Neural cell (in vitro differentiated cells): ENCODE measurements around the gene ITPKB. TPM values are rescaled to one million over a fixed set of nuclear protein-coding genes. Genes with fewer than 3 reads are reported as not detected.

Experiments
- H2AFZ ChIP-seq: fragments of 200-600, 300-800 bp; sonication (generic), shearing (Covaris generic); 2 replicates; pipeline ENCODE4 v1.6.0; 2014; ENCODE audit warnings: low read depth, mild to moderate bottlenecking, antibody characterized with exemption, low read length, moderate library complexity
- H3F3A ChIP-seq: fragments of 200-600 bp; shearing (Covaris generic); 2 replicates; pipeline ENCODE4 v1.6.1; 2016; ENCODE audit warnings: mild to moderate bottlenecking, moderate library complexity, mixed read lengths, antibody characterized with exemption, low read length; ENCODE audit not compliant: insufficient read depth, poor library complexity, severe bottlenecking
- H3K27ac ChIP-seq: fragments of 200-600, 300-800 bp; sonication (generic), shearing (Covaris generic); 2 replicates; pipeline ENCODE4 v1.5.1; 2014; ENCODE audit warnings: mild to moderate bottlenecking, low read length, moderate library complexity
- H3K27me3 ChIP-seq: fragments of 300-800, 200-600 bp; sonication (generic), shearing (Covaris generic); 2 replicates; pipeline ENCODE4 v1.6.0; 2014; ENCODE audit warnings: mild to moderate bottlenecking, low read depth, low read length, moderate library complexity; ENCODE audit not compliant: insufficient read depth
- H3K36me3 ChIP-seq: fragments of 300-800, 200-600 bp; sonication (generic), shearing (Covaris generic); 2 replicates; pipeline ENCODE4 v1.5.1; 2014; ENCODE audit warnings: mild to moderate bottlenecking, antibody characterized with exemption, low read length, moderate library complexity; ENCODE audit not compliant: insufficient read depth
- H3K4me2 ChIP-seq: fragments of 300-800, 200-600 bp; sonication (generic), shearing (Covaris generic); 2 replicates; pipeline ENCODE4 v1.6.0; 2014; ENCODE audit warnings: mild to moderate bottlenecking, low read length
- H3K4me3 ChIP-seq: fragments of 300-800, 200-600 bp; sonication (generic), shearing (Covaris generic); 2 replicates; pipeline ENCODE4 v1.5.1; 2014; ENCODE audit warnings: mild to moderate bottlenecking, low read length, moderate library complexity
- H3K79me2 ChIP-seq: fragments of 200-600 bp; shearing (Covaris generic); replicated peaks from 2 replicates; pipeline ENCODE4 v1.6.0; 2014; ENCODE audit warnings: mild to moderate bottlenecking, low read length, moderate library complexity; ENCODE audit not compliant: insufficient read depth
- H3K9ac ChIP-seq: fragments of 300-800, 200-600 bp; sonication (generic), shearing (Covaris generic); 2 replicates; pipeline ENCODE4 v1.6.1; 2016; ENCODE audit warnings: mild to moderate bottlenecking, low read length, mixed read lengths
- H3K9me2 ChIP-seq: fragments of 200-600 bp; shearing (Covaris generic); 2 replicates; pipeline ENCODE4 v1.6.1; 2016; ENCODE audit warnings: mild to moderate bottlenecking, low read length, mixed read lengths; ENCODE audit not compliant: insufficient read depth
- H3K9me3 ChIP-seq: fragments of 200-600, 300-800 bp; sonication (generic), shearing (Covaris generic); 2 replicates; pipeline ENCODE4 v1.6.1; 2016; ENCODE audit warnings: mild to moderate bottlenecking, mixed run types, low read length, moderate library complexity, mixed read lengths
- H4K20me1 ChIP-seq: fragments of 200-600 bp; shearing (Covaris generic); 2 replicates; pipeline ENCODE4 v1.6.1; 2016; ENCODE audit warnings: mild to moderate bottlenecking, mixed run types; ENCODE audit not compliant: insufficient read depth
- CTCF ChIP-seq: fragments of 450-650 bp; IDR thresholded peaks from 2 replicates; pipeline ENCODE4 v1.5.1; 2014; ENCODE audit warnings: antibody characterized with exemption, mild to moderate bottlenecking, moderate library complexity; ENCODE audit not compliant: poor library complexity, severe bottlenecking
- EP300 ChIP-seq: fragments of 450-650 bp; conservative IDR thresholded peaks from 2 replicates; pipeline ENCODE4 v1.6.1; 2014; ENCODE audit warnings: antibody characterized with exemption, mild to moderate bottlenecking, moderate library complexity; ENCODE audit not compliant: poor library complexity, severe bottlenecking
- EZH2 ChIP-seq: fragments of 200-600, 300-800 bp; shearing (Covaris generic), sonication (generic); IDR thresholded peaks from 2 replicates; pipeline ENCODE4 v1.6.1; 2014; ENCODE audit warnings: antibody characterized with exemption, low read length, borderline replicate concordance, mild to moderate bottlenecking; ENCODE audit not compliant: insufficient read depth, poor library complexity, severe bottlenecking
- MXI1 ChIP-seq: fragments of 450-650 bp; conservative IDR thresholded peaks from 2 replicates; pipeline ENCODE4 v1.6.1; 2014; ENCODE audit warnings: antibody characterized with exemption, mild to moderate bottlenecking; ENCODE audit not compliant: poor library complexity, severe bottlenecking
- POLR2AphosphoS5 ChIP-seq: IDR thresholded peaks from 2 replicates; pipeline ENCODE4 v1.6.1; 2012
- RAD21 ChIP-seq: fragments of 450-650 bp; conservative IDR thresholded peaks from 2 replicates; pipeline ENCODE4 v1.6.1; 2014; ENCODE audit warnings: antibody characterized with exemption, mild to moderate bottlenecking, moderate library complexity
- SMC3 ChIP-seq: fragments of 450-650 bp; conservative IDR thresholded peaks from 2 replicates; pipeline ENCODE4 v1.6.1; 2014; ENCODE audit warnings: antibody characterized with exemption, mild to moderate bottlenecking, moderate library complexity; ENCODE audit not compliant: poor library complexity
- TAF1 ChIP-seq: IDR thresholded peaks from 2 replicates; pipeline ENCODE4 v1.6.1; 2012; ENCODE audit warnings: low read depth
- polyA plus RNA-seq: library from polyadenylated mRNA; depleted of rRNA; stranded (reverse); fragments of >200 nt; gene quantifications from 2 replicates; pipeline ENCODE4 v1.2.3, GENCODE V29; 2014
- TF ChIP-seq, protein P1 (sequence below): IDR thresholded peaks from 2 replicates; pipeline ENCODE4 v1.6.1; 2012; ENCODE audit warnings: borderline replicate concordance

Gene ITPKB
- polyA plus RNA-seq, 1 donor from 2014 or later = 0.19 TPM

- H3F3A ChIP-seq = no peaks in the 10 kb centered on the region
- no peak for TF ChIP-seq EP300
- H3K4me3 ChIP-seq = no peak overlapping the region
- no peaks in the 10 kb centered on the region for H3K36me3 ChIP-seq
- H3K9ac ChIP-seq = no peak overlapping the region
- H4K20me1 ChIP-seq = no peaks in the 10 kb centered on the region
- no peaks in the 10 kb centered on the region for H3K79me2 ChIP-seq
- H2AFZ ChIP-seq = no peak overlapping the region
- H3K27ac ChIP-seq = no peak overlapping the region
- no peak overlapping the region for H3K4me2 ChIP-seq
- H3K27me3 ChIP-seq = no peaks in the 10 kb centered on the region
- no peaks in the 10 kb centered on the region for H3K9me3 ChIP-seq
- H3K9me2 ChIP-seq = no peaks in the 10 kb centered on the region
Measured at GRCh38 chr1:226776975-226777374, 37.9 kb upstream of the ITPKB start.

GRCh38 chr1:226776066-226776465 lies 37.0 kb upstream of the ITPKB start:
- H3K79me2 ChIP-seq = no peaks in the 10 kb centered on the region
- no peak overlapping the region for H3K9ac ChIP-seq
- no peak overlapping the region for H3K4me2 ChIP-seq
- no peaks in the 10 kb centered on the region for H3K27me3 ChIP-seq
- H3K9me2 ChIP-seq = no peaks in the 10 kb centered on the region
- H3K9me3 ChIP-seq = no peaks in the 10 kb centered on the region
- TF ChIP-seq RAD21 = no peak
- TF ChIP-seq EP300 = no peak
- no peak for TF ChIP-seq POLR2AphosphoS5
- no peak for TF ChIP-seq MXI1
- TF ChIP-seq, protein P1, sequence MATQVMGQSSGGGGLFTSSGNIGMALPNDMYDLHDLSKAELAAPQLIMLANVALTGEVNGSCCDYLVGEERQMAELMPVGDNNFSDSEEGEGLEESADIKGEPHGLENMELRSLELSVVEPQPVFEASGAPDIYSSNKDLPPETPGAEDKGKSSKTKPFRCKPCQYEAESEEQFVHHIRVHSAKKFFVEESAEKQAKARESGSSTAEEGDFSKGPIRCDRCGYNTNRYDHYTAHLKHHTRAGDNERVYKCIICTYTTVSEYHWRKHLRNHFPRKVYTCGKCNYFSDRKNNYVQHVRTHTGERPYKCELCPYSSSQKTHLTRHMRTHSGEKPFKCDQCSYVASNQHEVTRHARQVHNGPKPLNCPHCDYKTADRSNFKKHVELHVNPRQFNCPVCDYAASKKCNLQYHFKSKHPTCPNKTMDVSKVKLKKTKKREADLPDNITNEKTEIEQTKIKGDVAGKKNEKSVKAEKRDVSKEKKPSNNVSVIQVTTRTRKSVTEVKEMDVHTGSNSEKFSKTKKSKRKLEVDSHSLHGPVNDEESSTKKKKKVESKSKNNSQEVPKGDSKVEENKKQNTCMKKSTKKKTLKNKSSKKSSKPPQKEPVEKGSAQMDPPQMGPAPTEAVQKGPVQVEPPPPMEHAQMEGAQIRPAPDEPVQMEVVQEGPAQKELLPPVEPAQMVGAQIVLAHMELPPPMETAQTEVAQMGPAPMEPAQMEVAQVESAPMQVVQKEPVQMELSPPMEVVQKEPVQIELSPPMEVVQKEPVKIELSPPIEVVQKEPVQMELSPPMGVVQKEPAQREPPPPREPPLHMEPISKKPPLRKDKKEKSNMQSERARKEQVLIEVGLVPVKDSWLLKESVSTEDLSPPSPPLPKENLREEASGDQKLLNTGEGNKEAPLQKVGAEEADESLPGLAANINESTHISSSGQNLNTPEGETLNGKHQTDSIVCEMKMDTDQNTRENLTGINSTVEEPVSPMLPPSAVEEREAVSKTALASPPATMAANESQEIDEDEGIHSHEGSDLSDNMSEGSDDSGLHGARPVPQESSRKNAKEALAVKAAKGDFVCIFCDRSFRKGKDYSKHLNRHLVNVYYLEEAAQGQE = no peak
- TF ChIP-seq TAF1 = no peak
- no peak for TF ChIP-seq EZH2
- TF ChIP-seq CTCF = no peak
- no peak for TF ChIP-seq SMC3
- H3K36me3 ChIP-seq = no peaks in the 10 kb centered on the region
- H2AFZ ChIP-seq = no peak overlapping the region
- no peaks in the 10 kb centered on the region for H4K20me1 ChIP-seq
- H3K4me3 ChIP-seq = no peak overlapping the region
- no peaks in the 10 kb centered on the region for H3F3A ChIP-seq
- H3K27ac ChIP-seq = no peak overlapping the region

GRCh38 chr1:226772446-226773139 lies 33.5 kb upstream of the ITPKB start:
- no peak overlapping the region for H3K27ac ChIP-seq
- H4K20me1 ChIP-seq = no peaks in the 10 kb centered on the region
- no peak overlapping the region for H3K4me2 ChIP-seq
- no peaks in the 10 kb centered on the region for H3K9me2 ChIP-seq
- H3K27me3 ChIP-seq = no peaks in the 10 kb centered on the region
- H3K79me2 ChIP-seq = no peaks in the 10 kb centered on the region
- no peak overlapping the region for H2AFZ ChIP-seq
- H3K9me3 ChIP-seq = no peaks in the 10 kb centered on the region
- no peaks in the 10 kb centered on the region for H3K36me3 ChIP-seq
- TF ChIP-seq CTCF = no peak
- TF ChIP-seq, protein P1 = no peak
- no peak for TF ChIP-seq RAD21
- no peak for TF ChIP-seq TAF1
- TF ChIP-seq EP300 = no peak
- no peak for TF ChIP-seq MXI1
- TF ChIP-seq POLR2AphosphoS5 = no peak
- no peak for TF ChIP-seq EZH2
- TF ChIP-seq SMC3 = no peak
- H3F3A ChIP-seq = no peaks in the 10 kb centered on the region
- no peak overlapping the region for H3K4me3 ChIP-seq
- no peak overlapping the region for H3K9ac ChIP-seq
